Fibroblast of villous mesenchyme (primary cell): Measurements from ENCODE around the gene IRF1. TPM values are rescaled to one million over a fixed set of nuclear protein-coding genes. Genes with fewer than 3 reads are reported as not detected.

ENCODE experiments used
- DNase-seq: peaks from one replicate; pipeline ENCODE4 v3.0.0-alpha.2; 2010; ENCODE audit warnings: low read depth
- H3K4me3 ChIP-seq: 2 replicates; pipeline ENCODE4 v1.5.1; 2011; ENCODE audit warnings: low read depth, mild to moderate bottlenecking, low read length
- CTCF ChIP-seq: IDR thresholded peaks from 2 replicates; pipeline ENCODE4 v1.5.1; 2012; ENCODE audit warnings: low read depth, mild to moderate bottlenecking, low read length; ENCODE audit not compliant: insufficient read depth
- total RNA-seq: library from RNA; depleted of rRNA; stranded (reverse); fragments of >200 nt; gene quantifications from 2 replicates; pipeline ENCODE4 v1.2.3, GENCODE V29; 2012

IRF1 gene
- total RNA-seq, 1 donor = 56.6 TPM

GRCh38 chr5:132500931-132501628, 10.5 kb upstream of the IRF1 start:
- TF ChIP-seq CTCF = peak; percentile 83
- peak; percentile 68 for DNase-seq
- no peak overlapping the region for H3K4me3 ChIP-seq

- H3K4me3 ChIP-seq = no peak overlapping the region
- DNase-seq = no peak
- no peak for TF ChIP-seq CTCF
Measured at GRCh38 chr5:132500244-132500930, 9.8 kb upstream of the IRF1 start.

- no peak for DNase-seq
Measured at GRCh38 chr5:132499440-132500243, 9.1 kb upstream of the IRF1 start.

GRCh38 chr5:132498686-132499271, 8.2 kb upstream of the IRF1 start:
- H3K4me3 ChIP-seq = no peak overlapping the region
- DNase-seq = peak; percentile 50
- TF ChIP-seq CTCF = no peak

More at GRCh38 chr5:132499440-132500243, 9.1 kb upstream of the IRF1 start:
- TF ChIP-seq CTCF = no peak
- no peak overlapping the region for H3K4me3 ChIP-seq

GRCh38 chr5:132498152-132498551, 7.6 kb upstream of the IRF1 start:
- DNase-seq = no peak
- no peak overlapping the region for H3K4me3 ChIP-seq
- TF ChIP-seq CTCF = no peak

GRCh38 chr5:132497488-132497997, 7.0 kb upstream of the IRF1 start:
- TF ChIP-seq CTCF = no peak
- H3K4me3 ChIP-seq = peak overlapping the region; percentile 68
- DNase-seq = peak; percentile 94
